Measurements from ENCODE around the gene RNF39. TPM values are rescaled to one million over a fixed set of nuclear protein-coding genes. Genes with fewer than 3 reads are reported as not detected.
A peak's percentile ranks its signal among the peaks of the same experiment; 100 is the strongest.

The RNF39 gene
- total RNA-seq, 1 donor: not detected

GRCh38 chr6:30102414-30102969, 26.9 kb upstream of the RNF39 start:
- H3K4me3 ChIP-seq (ENCODE audit: low read depth, low read length): peak overlapping the region; percentile 57
- peak; percentile 84 for DNase-seq (ENCODE audit: low read depth)
- TF ChIP-seq CTCF (IDR thresholded peaks at IDR 0.05; ENCODE audit: insufficient read depth, low read depth, low read length): no peak

- H3K4me3 ChIP-seq (ENCODE audit: low read depth, low read length): peak overlapping the region; percentile 57
- peak; percentile 85 for DNase-seq (ENCODE audit: low read depth)
- peak; percentile 25 for TF ChIP-seq CTCF (IDR thresholded peaks at IDR 0.05; ENCODE audit: insufficient read depth, low read depth, low read length)
These were observed 26.2 kb upstream of the RNF39 start for GRCh38 chr6:30101444-30102413.

GRCh38 chr6:30100585-30101443, 25.2 kb upstream of the RNF39 start:
- H3K4me3 ChIP-seq (ENCODE audit: low read depth, low read length): peak overlapping the region; percentile 31
- DNase-seq (ENCODE audit: low read depth): no peak
- TF ChIP-seq CTCF (IDR thresholded peaks at IDR 0.05; ENCODE audit: insufficient read depth, low read depth, low read length): no peak

- DNase-seq (ENCODE audit: low read depth): no peak
- TF ChIP-seq CTCF (IDR thresholded peaks at IDR 0.05; ENCODE audit: insufficient read depth, low read depth, low read length): no peak
- H3K4me3 ChIP-seq (ENCODE audit: low read depth, low read length): no peak overlapping the region
These were observed 24.6 kb upstream of the RNF39 start for GRCh38 chr6:30100154-30100553.

- TF ChIP-seq CTCF (IDR thresholded peaks at IDR 0.05; ENCODE audit: insufficient read depth, low read depth, low read length): no peak
- no peak for DNase-seq (ENCODE audit: low read depth)
- no peak overlapping the region for H3K4me3 ChIP-seq (ENCODE audit: low read depth, low read length)
These were observed 22.6 kb upstream of the RNF39 start for GRCh38 chr6:30097902-30098768.

- DNase-seq (ENCODE audit: low read depth): no peak
- no peak for TF ChIP-seq CTCF (IDR thresholded peaks at IDR 0.05; ENCODE audit: insufficient read depth, low read depth, low read length)
- no peak overlapping the region for H3K4me3 ChIP-seq (ENCODE audit: low read depth, low read length)
These were observed 21.3 kb upstream of the RNF39 start for GRCh38 chr6:30096829-30097228.

Measured in fibroblast of villous mesenchyme (primary cell).